A549 (cell line): Measurements from ENCODE around the gene POLE.

Source experiments
- CTCF ChIP-seq: fragments of >200 bp; sonication (Bioruptor Twin); formaldehyde crosslinking; IDR thresholded peaks from 3 replicates; pipeline ENCODE4 v1.5.1; 2016
- USF2 ChIP-seq: fragments of 450-650 bp; IDR thresholded peaks from 2 replicates; pipeline ENCODE4 v1.6.1; 2014; ENCODE audit warnings: antibody characterized with exemption

DNA sequence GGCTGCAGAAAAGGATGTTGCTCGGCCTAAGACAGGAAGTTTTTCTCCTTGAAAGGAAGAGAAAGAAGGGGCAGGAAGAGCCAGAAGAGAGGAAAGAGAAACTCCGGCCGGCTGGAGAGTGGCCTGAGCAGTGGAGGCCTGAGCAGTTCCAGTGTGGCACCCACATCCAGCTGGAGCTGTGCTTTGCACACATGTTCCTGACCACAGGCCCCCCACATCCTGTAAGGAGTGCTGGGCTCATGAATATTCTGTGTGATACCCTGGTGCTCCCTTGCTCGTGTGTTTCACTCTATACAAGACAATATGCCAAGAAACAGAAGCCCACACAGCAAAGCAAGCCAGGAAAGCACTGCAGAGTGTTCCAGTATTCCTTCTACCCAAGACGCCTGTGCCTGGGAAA, 27.1 kb downstream of the POLE start:
- TF ChIP-seq CTCF (no peak), USF2 (no peak)
